Adrenal gland (tissue), 12 donors: ENCODE measurements around the gene THSD4. TPM values are rescaled to one million over a fixed set of nuclear protein-coding genes. Genes with fewer than 3 reads are reported as not detected.

Source experiments
- DNase-seq, 7 donors: peaks; one replicate each; pipeline ENCODE4 v3.0.0-alpha.2; 2019 to 2020
- H3K27ac ChIP-seq, 5 donors: fragments of 200-600 bp; sonication (generic) in 4 of 5; 1 replicate in 3 of 5; 2 replicates in 2 of 5; pipeline versions ENCODE4 v1.5.1 to v1.8.0; 2016 to 2020; ENCODE audit warnings: mild to moderate bottlenecking in 1 of 5
- H3K27me3 ChIP-seq: fragments of 200-600 bp; 2 replicates; pipeline ENCODE4 v1.8.0; 2021
- H3K36me3 ChIP-seq, 2 donors: fragments of 200-600 bp; replicated peaks in 1 of 2; 1 replicate in 1 of 2; 2 replicates in 1 of 2; pipeline versions ENCODE4 v1.5.1 to v1.8.0; 2018 to 2022
- H3K4me1 ChIP-seq, 2 donors: fragments of 200-600 bp; replicated peaks in 1 of 2; 1 replicate in 1 of 2; 2 replicates in 1 of 2; pipeline versions ENCODE4 v1.5.1 to v1.8.0; 2018 to 2021
- H3K4me3 ChIP-seq, 4 donors: fragments of 200-600 bp; sonication (generic) in 3 of 4; one replicate each; pipeline ENCODE4 v1.5.1; 2016 to 2018
- H3K9me3 ChIP-seq, 3 donors: fragments of 200-600 bp; sonication (generic) in 1 of 3; replicated peaks in 1 of 3; 1 replicate in 2 of 3; 2 replicates in 1 of 3; pipeline versions ENCODE4 v1.5.1 to v1.8.0; 2016 to 2021
- CTCF ChIP-seq, 6 experiments: fragments of 450-650 bp in 4 of 6; fragments of 200-600 bp in 2 of 6; sonication (generic) in 1 of 6; IDR thresholded peaks; 1 replicate in 5 of 6; 2 replicates in 1 of 6; pipeline versions ENCODE4 v1.5.1 to v1.8.0; 2016 to 2021; ENCODE audit warnings: antibody characterized with exemption in 6 of 6, mild to moderate bottlenecking in 2 of 6, moderate library complexity in 1 of 6
- POLR2A ChIP-seq, 2 donors: fragments of 450-650 bp; IDR thresholded peaks; one replicate each; pipeline ENCODE4 v1.6.1; 2017; ENCODE audit warnings: antibody characterized with exemption in 2 of 2, mild to moderate bottlenecking in 2 of 2, moderate library complexity in 1 of 2
- WGBS, 4 donors: extraction: QIAGEN DNeasy Blood & Tissue Kit in 2 of 4; methylation state at CpG; one replicate each; pipeline versions ENCODE4 v1.1.5 to v1.1.7; 2013 to 2017; 5-methylcytosine and 5-hydroxymethylcytosine counted together
- intact Hi-C, 2 donors: fragments of 100-400 bp; cut with DNase I; formaldehyde crosslinking; loops; one replicate each; pipeline versions ENCODE4 v1.14.1 to v1.15.0; 2022 to 2023
- polyA plus RNA-seq, 3 donors: library from polyadenylated mRNA; stranded (reverse); fragments of 200-250 nt in 2 of 3; fragments of 350-450 nt in 1 of 3; fragmentation: Illumina TruSeq in 1 of 3; extraction: RNeasy Lipid Tissue Mini Kit (QIAGEN cat#74804) in 1 of 3; gene quantifications; one replicate each; pipeline ENCODE4 v1.2.3, GENCODE V29; 2013 to 2014
- total RNA-seq, 9 donors: library from RNA; depleted of rRNA in 4 of 9; stranded (reverse); fragments of >200 nt in 4 of 9; fragments of 120-200 nt in 1 of 9; fragmentation: NEBNext Ultra II Directional in 1 of 9; extraction: Animal tissue kit (Norgen Biotek cat#: 25700) in 1 of 9; gene quantifications; one replicate each; pipeline versions ENCODE4 v1.1.0 to v1.2.4, GENCODE V29; 2013 to 2023
- donor health status: healthy with polysubstance abuse.
- donor health status: Bipolar disorder and iron deficiency.
- donor health status: DM: yes; HTN: yes; CAD: no.
- donor health status: DM: no; HTN: no; CAD: no.
- donor health status: DM: no; HTN: no; CAD: no.
- donor health status: DM: yes; HTN: yes; CAD: no.

Gene THSD4
- total and polyA plus RNA-seq, 12 donors, result 5.3 to 53.2 (median 23.2) TPM

- intact Hi-C loops, result no loop called here
- Histone ChIP-seq H3K9me3 (no peaks in the 10 kb centered on the region), H3K27ac (no peak overlapping the region), H3K4me3 (no peak overlapping the region), H3K36me3 (no peaks in the 10 kb centered on the region), H3K27me3 (no peaks in the 10 kb centered on the region), H3K4me1 (peaks cover 0 to 3% of the 10 kb centered on the region in 2 donors)
- TF ChIP-seq CTCF (IDR thresholded peaks at IDR 0.05), result no peak
- TF ChIP-seq POLR2A (IDR thresholded peaks at IDR 0.05), result no peak
- WGBS, 4 donors, result 29 to 48% (median 43%) methylated on average over 3 of the region's 3 CpGs
- no peak for DNase-seq
Observed at GRCh38 chr15:71096676-71097075, 18.6 kb upstream of the THSD4 start.

- Histone ChIP-seq H3K4me3 (no peak overlapping the region), H3K36me3 (no peaks in the 10 kb centered on the region), H3K27ac (no peak overlapping the region), H3K27me3 (no peaks in the 10 kb centered on the region), H3K9me3 (no peaks in the 10 kb centered on the region), H3K4me1 (peaks cover 0 to 3% of the 10 kb centered on the region in 2 donors)
- 90 to 97% (median 95%) methylated on average over 4 of the region's 4 CpGs for WGBS, 4 donors
- no peak for TF ChIP-seq CTCF (IDR thresholded peaks at IDR 0.05)
- DNase-seq, result no peak
- intact Hi-C loops, result no loop called here
Observed at GRCh38 chr15:71097890-71098289, 17.4 kb upstream of the THSD4 start.

GRCh38 chr15:71098920-71099319 lies 16.4 kb upstream of the THSD4 start:
- no peaks in the 10 kb centered on the region for H3K9me3 ChIP-seq
- H3K4me3 ChIP-seq, result no peak overlapping the region
- H3K36me3 ChIP-seq, result no peaks in the 10 kb centered on the region
- intact Hi-C loops, result no loop called here
- no peak overlapping the region for H3K27ac ChIP-seq
- H3K27me3 ChIP-seq, result no peaks in the 10 kb centered on the region
- WGBS, 4 donors, result 67 to 81% (median 71%) methylated on average over 1 of the region's 1 CpG
- H3K4me1 ChIP-seq, result peaks cover 0 to 3% of the 10 kb centered on the region in 2 donors
- TF ChIP-seq POLR2A (IDR thresholded peaks at IDR 0.05) (no peak), CTCF (IDR thresholded peaks at IDR 0.05) (no peak)
- DNase-seq, result no peak

GRCh38 chr15:71103102-71103676 lies 12.1 kb upstream of the THSD4 start:
- H3K4me3 ChIP-seq, result no peak overlapping the region
- H3K36me3 ChIP-seq, result no peaks in the 10 kb centered on the region
- TF ChIP-seq CTCF (IDR thresholded peaks at IDR 0.05), result peak in 5 of 6 experiments; percentile 25 to 45 (median 40)
- TF ChIP-seq POLR2A (IDR thresholded peaks at IDR 0.05), result no peak
- WGBS, 4 donors, result 73 to 76% (median 75%) methylated on average over 2 of the region's 2 CpGs
- intact Hi-C loops, result loop anchor here in 1 of 2 donors (10.0 kb wide), 1 partner anchor 78 kb away; no protein-coding TSS in a partner anchor
- no peaks in the 10 kb centered on the region for H3K4me1 ChIP-seq
- H3K27ac ChIP-seq, result no peak overlapping the region
- H3K9me3 ChIP-seq, result no peaks in the 10 kb centered on the region
- H3K27me3 ChIP-seq, result no peaks in the 10 kb centered on the region
- peak in 3 of 7 donors; percentile 16 to 53 (median 42) for DNase-seq
